Islet precursor cell (in vitro differentiated cells): Measurements from ENCODE around the gene USP49.
"Not testable (repeated sequence)": the region's sequence is repeated elsewhere in the genome, so short reads cannot be mapped to it uniquely, and the experiment has no call there.

Experiments
- DNase-seq: peaks from one replicate; pipeline ENCODE4 v3.0.0-alpha.2; 2018

The USP49 gene

DNA sequence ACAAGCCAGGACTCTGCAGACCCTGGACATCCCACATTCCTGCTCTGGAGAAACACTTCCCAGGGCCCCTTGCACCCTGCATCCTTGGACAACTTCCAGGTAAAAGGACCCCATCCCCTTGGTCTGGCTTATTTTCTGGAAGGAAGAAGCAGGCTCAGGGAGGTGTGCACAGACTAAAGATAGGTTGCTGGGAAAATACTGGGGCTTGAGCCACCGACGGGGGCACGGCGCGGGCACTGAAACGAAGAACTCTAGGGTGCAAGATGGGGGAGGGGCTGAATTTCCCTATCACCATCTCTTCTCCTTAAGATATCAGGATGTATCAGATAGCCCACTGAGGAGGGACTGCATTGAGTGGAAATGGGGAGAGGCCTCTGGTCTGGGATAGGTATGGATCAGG is 116.3 kb downstream of the USP49 start:
- no peak for DNase-seq

- no peak for DNase-seq
Observed at GRCh38 chr6:41777551-41778285, 117.5 kb downstream of the USP49 start.

DNA sequence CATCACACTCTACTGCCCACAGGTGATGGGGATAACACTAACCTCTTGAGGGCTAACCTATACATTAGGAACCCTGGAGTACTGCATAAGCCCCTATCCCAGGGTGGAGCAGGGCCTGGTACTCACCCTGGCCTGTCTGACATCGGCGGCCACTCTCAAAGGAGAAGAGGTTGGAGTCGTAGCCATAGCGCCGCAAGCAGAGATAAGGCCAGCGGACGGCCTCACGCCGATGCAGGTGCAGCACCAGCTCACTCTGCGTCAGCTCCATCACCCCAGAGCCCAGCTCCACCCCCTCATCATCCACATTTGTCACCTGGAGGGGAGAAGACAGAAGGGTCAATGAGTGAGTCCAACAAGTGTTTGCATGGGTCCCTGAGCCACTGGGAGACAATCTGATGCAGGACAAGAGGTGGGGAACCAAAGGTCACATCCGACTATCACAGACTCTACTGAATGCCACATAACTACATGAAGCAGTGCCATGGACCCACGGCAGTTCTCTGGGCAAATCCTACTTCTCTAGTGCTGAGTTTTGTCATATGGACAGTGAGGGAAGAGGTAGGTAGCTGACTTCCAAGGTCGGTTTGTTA is 119.8 kb downstream of the USP49 start:
- DNase-seq, result no peak

DNA sequence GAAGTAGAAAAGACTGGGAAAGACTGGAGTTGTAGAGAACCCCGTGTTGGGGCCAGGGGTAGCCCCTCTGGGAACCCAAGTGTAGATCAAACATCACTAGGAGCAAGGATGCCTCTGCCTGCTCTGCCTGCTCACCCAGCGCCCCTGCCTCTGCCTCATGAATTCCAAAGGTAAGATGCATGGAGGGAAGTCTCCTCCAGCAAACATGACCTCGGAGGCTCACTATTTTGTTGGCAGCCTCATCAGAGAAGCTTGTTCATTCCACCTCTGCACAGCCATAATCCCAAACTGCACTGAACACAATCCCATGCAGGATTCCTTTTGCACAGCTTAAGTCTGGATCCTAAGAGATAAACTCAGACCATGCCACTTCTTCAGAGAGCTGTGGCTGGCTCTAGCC is 120.3 kb downstream of the USP49 start:
- DNase-seq, result no peak

DNA sequence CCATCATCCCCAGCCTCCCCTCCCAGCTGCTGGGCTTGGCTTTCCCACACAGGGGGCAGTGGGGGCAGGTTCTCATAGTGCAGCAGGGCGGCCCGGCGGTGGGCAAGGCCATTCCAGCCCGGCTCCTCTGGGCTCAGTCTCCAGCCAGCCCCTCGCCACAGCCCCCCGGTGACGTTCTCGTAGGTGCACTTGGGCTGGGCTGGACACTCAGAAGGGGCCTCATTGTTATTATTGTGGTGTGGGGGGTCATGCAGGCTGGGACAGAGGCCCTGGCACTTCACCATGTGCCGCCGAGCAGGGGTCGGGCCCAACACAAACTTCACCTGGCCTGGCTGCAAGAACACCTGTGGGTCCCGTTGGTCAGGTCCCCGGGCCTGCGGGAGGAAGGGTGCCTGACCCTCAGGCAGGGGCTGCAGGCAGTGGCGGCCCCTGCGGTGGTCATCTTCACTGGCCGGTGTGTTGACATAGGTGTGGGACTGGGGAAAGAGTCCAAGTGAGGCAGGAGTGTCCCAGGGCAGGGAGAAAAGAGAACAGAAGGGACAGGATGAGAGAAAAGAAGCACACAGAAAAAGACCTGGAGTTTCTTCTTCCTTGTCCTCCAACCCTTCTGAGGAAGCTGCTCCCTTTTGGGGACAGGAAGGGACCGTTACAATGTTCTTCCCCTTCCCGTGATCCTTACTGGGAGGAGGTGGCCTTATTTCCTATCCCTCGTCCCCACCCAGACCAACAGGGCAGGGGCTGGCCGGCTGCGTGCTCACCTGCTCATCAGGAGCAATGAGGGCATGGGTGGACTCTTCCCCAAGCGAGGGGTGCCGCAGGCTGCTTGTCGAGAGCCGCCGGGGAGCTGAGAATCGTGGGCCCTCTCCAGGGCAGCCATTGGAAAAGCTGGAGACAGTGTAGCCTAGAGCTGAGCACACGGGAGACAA is 123.9 kb downstream of the USP49 start:
- DNase-seq, result peak; percentile 40

DNA sequence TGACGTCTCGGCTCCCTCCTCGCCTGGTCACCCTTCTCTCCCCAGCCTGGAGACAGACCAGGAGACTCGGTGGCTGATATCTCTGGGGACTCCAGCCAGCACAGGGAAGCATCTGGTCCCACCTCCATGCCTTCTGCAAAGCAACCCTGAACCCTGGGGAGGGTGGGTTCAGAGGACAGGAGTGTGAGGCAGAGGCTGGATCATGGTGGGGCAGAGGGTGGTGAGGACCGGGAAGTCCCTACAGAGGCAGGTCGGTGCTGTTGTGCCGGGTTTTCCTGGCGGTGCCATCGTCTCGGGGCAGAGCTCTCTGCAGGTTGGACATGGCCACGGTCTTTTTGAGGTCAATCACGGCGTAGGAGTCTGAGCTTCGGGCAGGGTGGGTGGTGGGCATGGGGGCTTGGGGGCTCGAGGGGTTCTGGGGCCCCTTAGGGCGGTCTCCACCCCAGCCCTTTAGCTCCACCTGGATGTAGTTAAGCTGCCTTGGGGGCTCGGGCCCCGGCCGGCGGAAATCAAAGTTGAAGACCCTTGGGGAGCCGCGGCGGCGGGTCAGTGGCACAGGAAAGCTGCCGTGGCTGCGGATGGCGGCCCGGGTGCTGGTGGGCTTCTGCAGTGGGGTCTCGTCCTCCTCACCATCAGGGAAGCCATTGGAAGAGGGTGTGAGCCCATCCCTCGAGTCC is 124.7 kb downstream of the USP49 start:
- DNase-seq, result peak; percentile 35

DNA sequence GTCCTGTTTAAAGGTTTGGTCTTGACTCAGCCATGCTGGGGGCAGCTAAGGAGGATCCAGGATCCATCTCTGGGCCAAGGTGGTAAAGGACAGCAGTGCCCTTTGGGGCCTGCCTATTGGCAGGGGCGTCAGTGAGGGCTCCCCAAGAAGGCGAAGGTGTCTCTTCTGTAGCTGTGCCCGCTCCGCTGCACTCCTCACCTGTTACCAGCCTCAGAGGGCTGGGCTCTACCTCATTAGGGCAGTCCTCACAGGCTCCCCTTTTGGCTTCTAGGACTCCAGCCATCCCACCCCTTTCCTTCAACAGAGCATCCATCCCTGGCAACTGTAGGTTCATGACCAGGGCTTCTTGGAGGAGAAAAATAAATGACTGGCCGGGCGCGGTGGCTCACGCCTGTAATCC is 125.8 kb downstream of the USP49 start:
- peak; percentile 35 for DNase-seq

- peak; percentile 84 for DNase-seq
Observed at GRCh38 chr6:41768545-41769308, 126.4 kb downstream of the USP49 start.

- DNase-seq, result peak; percentile 98
Observed at GRCh38 chr6:41767112-41767833, 127.9 kb downstream of the USP49 start.

DNA sequence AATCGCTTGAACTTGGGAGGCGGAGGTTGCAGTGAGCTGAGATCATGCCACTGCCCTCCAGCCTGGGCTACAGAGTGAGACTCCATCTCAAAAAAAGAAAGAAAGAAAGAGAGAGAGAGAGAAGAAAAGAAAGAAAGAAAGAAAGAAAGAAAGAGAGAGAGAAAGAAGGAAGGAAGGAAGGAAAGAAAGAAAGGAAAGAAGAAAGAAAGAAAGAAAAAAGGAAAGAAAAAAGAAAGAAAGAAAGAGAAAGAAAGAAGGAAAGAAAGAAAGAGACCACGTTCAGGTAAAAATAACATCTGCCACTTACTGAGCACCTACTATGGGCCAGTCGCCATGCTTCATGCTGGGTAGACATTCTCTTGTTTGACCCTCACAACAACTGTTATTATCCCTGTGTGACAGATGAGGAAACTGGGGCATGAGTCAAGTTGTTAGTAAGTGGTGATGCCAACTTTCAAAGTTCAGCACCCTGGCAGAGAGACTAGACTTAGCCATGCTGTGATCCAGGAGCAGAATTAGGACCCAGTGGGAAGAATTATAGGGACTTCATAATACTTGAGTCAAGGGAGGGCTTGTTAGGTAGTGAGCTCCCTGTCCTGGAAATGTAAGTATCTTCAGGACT is 129.0 kb downstream of the USP49 start:
- DNase-seq, result not testable (repeated sequence)

DNA sequence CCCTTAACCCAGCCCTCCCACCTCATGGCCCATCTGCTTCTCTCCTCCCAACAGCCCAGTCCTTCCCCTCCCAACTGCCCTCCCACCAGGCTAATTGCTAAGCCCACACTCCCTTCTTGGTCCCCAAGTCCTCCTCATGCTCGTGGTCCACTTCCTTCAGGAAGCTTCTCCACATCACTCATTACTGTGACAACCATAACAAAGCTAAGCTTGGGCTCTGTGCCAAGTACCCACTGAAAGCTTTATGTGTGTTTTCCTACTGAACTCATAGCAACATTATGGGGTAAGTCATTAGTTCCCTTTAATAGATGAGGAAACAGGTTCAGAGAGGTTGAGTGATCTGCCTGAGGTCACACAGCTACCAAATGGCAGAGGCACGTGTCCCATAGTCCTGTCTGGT is 131.7 kb downstream of the USP49 start:
- peak; percentile 31 for DNase-seq

GRCh38 chr6:41759905-41760579 is 135.1 kb downstream of the USP49 start:
- DNase-seq, result peak; percentile 72

- peak; percentile 49 for DNase-seq
Observed at GRCh38 chr6:41759106-41759904, 135.9 kb downstream of the USP49 start.

DNA sequence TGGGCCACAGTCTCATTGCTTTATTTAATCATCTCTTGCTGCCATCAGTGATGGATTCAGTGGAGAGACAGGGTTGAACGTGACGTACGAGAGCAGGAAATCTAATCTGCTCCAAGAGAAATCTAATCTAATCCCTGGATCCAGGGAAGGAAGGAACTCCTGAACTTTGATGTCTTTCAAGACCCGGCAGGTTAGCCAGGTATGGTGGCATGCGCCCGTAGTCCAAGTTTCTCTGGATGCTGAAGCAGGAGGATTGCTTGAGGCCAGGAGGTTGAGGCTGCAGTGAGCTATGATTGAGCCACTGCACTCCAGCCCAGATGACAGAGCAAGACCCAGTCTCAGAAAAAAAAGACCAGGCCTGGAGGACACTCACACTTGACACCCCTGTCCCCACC is 136.5 kb downstream of the USP49 start:
- DNase-seq, result no peak

GRCh38 chr6:41757931-41758640 is 137.1 kb downstream of the USP49 start:
- DNase-seq, result peak; percentile 67

DNA sequence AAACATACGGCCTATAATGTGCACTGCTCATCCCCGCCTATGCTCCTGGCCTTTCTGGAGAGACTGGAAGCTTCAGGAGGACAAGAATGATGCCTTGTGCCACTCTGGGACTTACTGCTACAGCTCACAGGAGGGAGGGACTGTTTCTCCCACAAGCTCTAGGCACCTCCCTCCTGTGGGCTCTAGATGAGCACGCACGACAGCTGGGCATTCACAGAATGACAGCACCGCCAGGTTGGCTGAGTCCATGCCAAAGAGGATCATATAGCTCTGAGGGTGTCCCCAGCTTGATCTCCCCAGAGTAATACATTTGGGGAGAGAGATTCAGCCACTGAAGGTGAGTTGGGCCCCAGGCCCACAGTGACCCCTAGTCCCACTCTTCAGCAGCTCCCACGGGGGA is 137.9 kb downstream of the USP49 start:
- DNase-seq, result peak; percentile 49

GRCh38 chr6:41756354-41756753 is 138.8 kb downstream of the USP49 start:
- DNase-seq, result peak; percentile 51

DNA sequence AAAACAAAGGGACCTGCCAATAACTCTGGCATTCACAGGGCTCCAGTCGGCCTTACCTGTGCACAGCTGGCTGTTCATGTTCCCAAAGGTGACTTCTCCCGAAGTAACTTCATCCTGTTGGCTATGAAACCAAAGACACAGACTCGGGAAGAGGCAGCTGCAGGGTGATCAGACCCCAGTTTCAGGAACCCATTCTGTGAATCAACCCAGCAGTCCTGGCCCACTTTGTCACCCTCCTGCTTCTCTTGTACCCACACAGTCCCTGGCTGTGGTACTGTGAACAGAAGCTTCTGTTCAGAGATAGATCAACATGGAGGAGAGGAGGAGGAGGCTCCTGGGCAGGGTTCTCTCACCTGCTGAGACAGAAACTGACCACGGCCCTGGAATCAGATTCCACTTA is 139.3 kb downstream of the USP49 start:
- peak; percentile 25 for DNase-seq

DNA sequence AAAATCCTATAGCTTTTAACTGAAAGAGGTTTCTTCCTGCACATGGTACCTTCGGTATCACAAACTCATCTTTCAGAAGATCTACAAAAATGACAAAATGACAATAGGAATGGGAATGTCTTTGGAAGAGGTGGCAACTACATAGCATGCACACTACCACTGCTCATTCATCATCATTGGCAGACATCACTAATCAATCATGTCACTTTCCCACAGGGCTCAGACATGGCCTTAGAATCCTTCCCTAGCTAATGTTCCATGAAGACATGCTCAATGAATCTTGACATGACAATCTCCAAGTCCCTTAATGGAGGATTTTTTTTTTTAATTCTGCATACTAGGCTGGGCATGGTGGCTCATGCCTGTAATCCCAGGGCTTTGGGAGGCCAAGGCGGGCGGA is 144.8 kb downstream of the USP49 start:
- DNase-seq, result no peak
